ENCODE measurements around the gene MOCS1.
A peak's percentile ranks its signal among the peaks of the same experiment; 100 is the strongest.

MOCS1 gene

GRCh38 chr6:39876826-39877225 is 57.4 kb downstream of the MOCS1 start:
- no peak for DNase-seq (ENCODE audit: low read depth in 2 of 2)

- no peak for DNase-seq (ENCODE audit: low read depth in 2 of 2)
Measured at GRCh38 chr6:39876111-39876510, 58.2 kb downstream of the MOCS1 start.

GRCh38 chr6:39873439-39873838 is 60.8 kb downstream of the MOCS1 start:
- no peak for DNase-seq (ENCODE audit: low read depth in 2 of 2)

- no peak for DNase-seq (ENCODE audit: low read depth in 2 of 2)
Measured at GRCh38 chr6:39870950-39871349, 63.3 kb downstream of the MOCS1 start.

- DNase-seq (ENCODE audit: low read depth in 2 of 2): no peak
Measured at GRCh38 chr6:39867592-39867991, 66.7 kb downstream of the MOCS1 start.

GRCh38 chr6:39865011-39865888 is 69.0 kb downstream of the MOCS1 start:
- peak; percentile 15 to 24 for DNase-seq (ENCODE audit: low read depth in 2 of 2)

- DNase-seq (ENCODE audit: low read depth in 2 of 2): no peak
Measured at GRCh38 chr6:39861663-39862062, 72.6 kb downstream of the MOCS1 start.

GRCh38 chr6:39859025-39859424 is 75.2 kb downstream of the MOCS1 start:
- DNase-seq (ENCODE audit: low read depth in 2 of 2): no peak

GRCh38 chr6:39855356-39855995 is 78.8 kb downstream of the MOCS1 start:
- no peak for DNase-seq (ENCODE audit: low read depth in 2 of 2)
